HG02973 (cell line): ENCODE data around the gene RAB32.
"Not testable (repeated sequence)": the region's sequence is repeated elsewhere in the genome, so short reads cannot be mapped to it uniquely, and the experiment has no call there.

Experiments used
- ATAC-seq: cut with Tn5 transposase; IDR thresholded peaks from one replicate; pipeline ENCODE4 v1.9.1; 2021; ENCODE audit warnings: moderate library complexity; ENCODE audit not compliant: unreplicated experiment

The RAB32 gene

DNA sequence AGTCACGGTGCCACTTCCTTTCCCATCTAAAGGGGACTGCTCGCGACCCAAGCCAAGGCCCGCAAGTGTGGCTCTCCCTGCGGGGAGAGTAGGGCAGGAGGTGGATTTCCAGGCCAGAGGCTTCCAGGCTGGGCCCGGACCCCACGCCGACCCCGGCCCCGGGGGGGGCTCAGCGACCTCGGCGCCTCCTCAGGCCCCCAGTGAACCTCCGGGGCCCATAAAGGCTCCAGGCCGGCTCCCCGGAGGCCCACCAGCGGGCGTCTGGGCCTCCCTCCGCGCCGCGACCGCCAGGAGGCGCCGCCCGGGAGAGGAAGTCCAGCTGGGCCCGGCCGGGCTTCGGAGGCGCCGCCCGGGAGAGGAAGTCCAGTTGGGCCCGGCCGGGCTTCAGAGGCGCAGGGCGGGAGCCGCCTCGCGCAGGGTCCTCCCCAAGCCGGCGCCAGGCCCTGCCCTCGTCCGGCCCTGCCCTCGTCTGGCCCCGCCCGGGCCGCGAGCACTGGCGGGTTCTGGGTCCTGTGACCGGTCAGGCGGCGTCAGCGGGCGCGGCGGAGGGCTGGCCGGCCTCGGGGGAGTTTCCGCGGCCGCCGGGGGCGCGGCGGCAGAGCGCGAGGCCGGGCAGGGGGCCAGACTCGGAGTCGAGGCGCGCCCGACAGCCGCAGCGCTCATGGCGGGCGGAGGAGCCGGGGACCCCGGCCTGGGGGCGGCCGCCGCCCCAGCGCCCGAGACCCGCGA lies at the start of gene RAB32:
Gene RAB32, plus strand, starts transcription at position 623 of the 729 bp plus-strand sequence. Its CDS starts 39 bp downstream, at position 662.
- ATAC-seq, result peak; percentile 64

DNA sequence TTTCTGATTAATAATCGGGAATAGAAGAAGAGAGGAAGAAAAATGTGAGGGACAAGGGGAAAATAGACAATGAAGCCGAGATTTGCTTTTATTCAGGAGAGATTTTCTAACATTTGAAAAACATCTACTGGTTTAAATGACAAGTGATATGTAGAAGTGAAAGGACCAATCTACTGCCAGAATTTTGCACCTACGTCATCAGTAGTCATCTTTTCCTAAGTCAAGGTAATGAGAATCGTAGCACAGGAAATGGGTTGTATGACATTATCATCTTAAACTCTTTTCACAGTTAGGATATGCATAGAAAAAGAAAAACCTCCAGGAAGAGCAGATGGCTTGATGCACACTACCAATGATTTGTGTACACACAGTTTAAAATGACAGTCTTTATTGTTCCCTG lies 45.3 kb upstream of the RAB32 start:
- no peak for ATAC-seq

DNA sequence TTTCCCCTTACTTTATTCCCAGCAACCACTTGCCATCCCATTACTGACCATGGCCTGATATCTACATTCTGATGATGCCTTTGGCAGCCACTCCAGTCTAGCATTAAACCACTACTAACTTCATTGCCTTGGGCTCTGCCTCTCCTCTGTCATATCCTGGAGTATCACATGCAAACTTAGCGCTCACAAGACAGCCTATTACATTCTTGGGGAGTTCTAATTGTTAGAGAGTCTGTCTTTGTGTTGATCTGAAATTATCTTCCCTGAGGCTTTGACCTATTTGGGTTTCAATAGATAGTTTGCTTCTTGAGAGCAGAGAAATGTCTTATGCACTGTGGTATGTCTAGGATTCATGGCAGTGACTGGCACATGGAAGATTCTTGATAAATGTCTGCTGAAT lies 40.5 kb upstream of the RAB32 start:
- no peak for ATAC-seq

GRCh38 chr6:146515212-146515611 lies 28.4 kb upstream of the RAB32 start:
- no peak for ATAC-seq

DNA sequence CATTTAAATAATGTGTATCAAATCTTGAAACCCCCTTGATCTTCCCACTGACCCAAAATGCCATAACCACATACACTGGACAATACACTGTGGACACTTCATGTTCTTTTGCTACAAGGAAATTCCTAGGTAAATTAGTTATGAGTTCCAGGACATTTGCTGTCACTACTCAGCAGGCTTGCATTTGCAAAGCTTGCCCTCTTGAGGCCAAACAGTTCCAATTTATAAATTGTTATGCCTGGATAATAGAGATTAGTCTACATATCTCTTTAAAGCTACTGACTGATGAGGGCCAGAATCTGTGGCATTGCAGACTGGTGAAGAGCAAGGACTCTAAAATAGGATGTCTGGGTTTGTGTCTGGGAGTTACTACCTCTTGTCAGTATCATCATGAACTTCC lies 17.4 kb upstream of the RAB32 start:
- ATAC-seq, result no peak

GRCh38 chr6:146532702-146533101 lies 10.9 kb upstream of the RAB32 start:
- ATAC-seq, result no peak

DNA sequence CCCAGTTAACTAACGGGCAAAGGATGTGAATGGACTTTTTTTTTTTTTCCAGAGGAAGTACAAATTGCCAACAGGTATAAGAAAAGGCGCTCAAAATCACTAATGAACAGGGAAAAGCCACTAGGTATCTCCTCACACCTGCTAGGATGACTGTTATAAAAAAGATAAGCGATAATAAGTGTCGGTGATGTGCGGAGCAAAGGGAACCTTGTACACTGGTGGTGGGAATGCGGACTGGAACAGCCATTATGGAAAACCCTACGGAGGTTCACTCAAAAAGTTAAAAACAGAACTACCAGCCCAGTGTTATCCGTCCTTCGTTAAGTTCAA lies 787 bp upstream of the RAB32 start:
- no peak for ATAC-seq

- peak; percentile 18 for ATAC-seq
These were observed 445 bp downstream of the RAB32 start for GRCh38 chr6:146543940-146544615.

- ATAC-seq, result no peak
These were observed 1.1 kb downstream of the RAB32 start for GRCh38 chr6:146544616-146545182.

DNA sequence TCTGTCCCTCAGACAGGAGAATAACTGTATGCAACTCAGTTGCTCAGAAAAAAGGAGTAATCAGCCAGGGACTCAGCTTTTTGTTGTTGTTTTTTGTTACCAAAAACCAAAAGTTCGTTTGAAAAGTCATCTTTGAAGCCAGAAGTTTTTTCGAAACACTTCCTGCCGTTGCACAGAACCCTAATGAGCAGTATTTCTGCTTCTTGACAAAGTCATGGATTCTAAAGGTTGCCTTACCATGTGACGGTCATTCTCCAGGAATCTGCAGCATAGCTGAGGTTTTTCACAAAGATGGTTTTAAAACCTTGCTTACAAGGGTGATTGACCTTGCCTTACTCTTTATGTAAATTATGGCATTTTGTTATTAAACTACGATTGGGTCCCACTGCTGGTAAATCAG lies 1.9 kb downstream of the RAB32 start:
- ATAC-seq, result no peak

GRCh38 chr6:146546443-146547043 lies 2.9 kb downstream of the RAB32 start:
- no peak for ATAC-seq

GRCh38 chr6:146547889-146548288 lies 4.3 kb downstream of the RAB32 start:
- no peak for ATAC-seq

DNA sequence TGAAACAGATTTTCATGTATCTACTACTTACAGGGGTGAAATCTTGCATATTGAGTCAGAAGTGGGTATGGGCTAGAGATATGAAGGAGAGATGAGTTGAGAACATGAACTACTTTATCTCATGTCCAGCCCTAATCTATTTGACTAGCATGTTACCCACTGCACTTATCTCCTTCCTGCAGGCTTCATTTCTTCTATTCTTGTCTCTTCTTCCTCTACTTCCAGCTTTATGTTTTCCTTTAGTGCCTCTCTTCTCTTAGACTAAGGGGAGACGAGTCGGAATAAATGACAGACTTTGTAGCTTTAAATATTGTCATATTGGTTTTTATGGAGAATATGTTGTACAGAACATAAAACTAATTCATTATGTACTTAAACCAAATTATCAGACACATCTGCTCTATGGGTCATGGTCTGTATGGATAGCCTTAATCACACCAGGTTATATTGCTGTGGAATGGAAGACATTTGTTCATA lies 5.3 kb downstream of the RAB32 start:
- ATAC-seq, result no peak

DNA sequence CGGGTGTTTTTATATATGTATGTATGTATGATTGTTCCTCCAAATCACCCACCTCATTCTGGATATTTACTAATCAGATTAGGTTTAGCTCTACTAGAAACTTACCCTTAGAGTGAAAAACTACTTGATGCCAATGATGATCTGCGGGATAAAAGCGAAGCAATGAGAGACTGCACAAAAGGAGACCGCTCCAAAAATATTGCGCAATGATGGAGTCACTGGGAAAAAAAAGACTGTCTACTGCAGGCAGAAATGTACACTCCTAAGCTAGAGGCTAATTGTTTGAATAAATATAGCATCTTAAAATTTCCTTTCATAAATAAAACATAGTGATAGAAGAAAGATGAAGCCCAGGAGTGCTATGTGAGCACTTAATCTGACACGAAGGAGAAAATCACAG lies 7.3 kb downstream of the RAB32 start:
- ATAC-seq, result no peak

GRCh38 chr6:146551545-146551944 lies 7.9 kb downstream of the RAB32 start:
- ATAC-seq, result no peak

GRCh38 chr6:146553377-146554135 lies 9.9 kb downstream of the RAB32 start:
- no peak for ATAC-seq

- ATAC-seq, result no peak
These were observed 17.0 kb downstream of the RAB32 start for GRCh38 chr6:146560607-146561006.

DNA sequence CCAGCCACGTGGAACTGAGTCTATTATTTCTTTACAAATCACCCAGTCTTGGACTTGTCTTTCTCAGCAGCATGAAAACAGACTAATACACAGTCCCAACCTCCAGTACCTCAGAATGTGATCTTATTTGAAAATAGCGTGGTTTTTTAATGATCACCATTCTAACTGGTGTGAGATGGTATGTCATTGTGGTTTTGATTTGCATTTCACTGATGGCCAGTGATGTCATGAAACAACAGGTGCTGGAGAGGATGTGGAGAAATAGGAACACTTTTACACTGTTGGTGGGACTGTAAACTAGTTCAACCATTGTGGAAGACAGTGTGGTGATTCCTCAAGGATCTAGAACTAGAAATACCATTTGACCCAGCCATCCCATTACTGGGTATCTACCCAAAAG lies 23.0 kb downstream of the RAB32 start:
- not testable (repeated sequence) for ATAC-seq

GRCh38 chr6:146568619-146569018 lies 25.0 kb downstream of the RAB32 start:
- ATAC-seq, result not testable (repeated sequence)

- ATAC-seq, result no peak
These were observed 30.6 kb downstream of the RAB32 start for GRCh38 chr6:146574211-146574610.

DNA sequence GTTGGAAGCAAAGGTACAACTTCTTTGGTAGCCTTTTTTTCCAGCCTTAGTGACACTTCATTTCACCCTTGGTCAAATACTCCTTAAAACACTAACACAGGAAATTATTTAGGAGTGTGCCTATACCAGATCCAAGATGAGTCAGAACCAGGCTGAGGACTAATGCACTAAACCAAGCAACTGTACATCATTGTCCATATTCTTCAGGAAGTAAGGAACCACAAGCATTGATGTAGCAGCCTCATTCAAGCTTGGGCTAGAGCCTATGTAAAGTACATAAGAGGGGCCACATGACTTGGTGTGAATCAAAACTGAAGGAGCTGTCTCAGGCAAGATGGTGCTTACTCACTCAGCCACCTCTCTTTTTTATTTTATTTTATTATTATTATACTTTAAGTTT lies 34.4 kb downstream of the RAB32 start:
- ATAC-seq, result no peak
